HG03045 (cell line): ENCODE measurements around the gene RPL23.

ENCODE experiments used
- ATAC-seq: cut with Tn5 transposase; IDR thresholded peaks from one replicate; pipeline ENCODE4 v1.9.1; 2021; ENCODE audit warnings: mild to moderate bottlenecking, moderate library complexity; ENCODE audit not compliant: unreplicated experiment

RPL23 gene

GRCh38 chr17:38799501-38800236, 53.9 kb downstream of the RPL23 start, which contains the start of gene PIP4K2B:
PIP4K2B (minus strand) TSS chr17:38799556; CDS start chr17:38799424, 132 bp downstream.
- ATAC-seq: peak; percentile 79

- ATAC-seq: peak; percentile 21
These were observed 54.7 kb downstream of the RPL23 start for GRCh38 chr17:38798614-38799500.
